Erythroblast (primary cell): Measurements from ENCODE around the gene CDX1.

ENCODE experiments used
- GATA1 ChIP-seq: IDR thresholded peaks from 2 replicates; pipeline ENCODE4 v1.6.1; 2011; ENCODE audit warnings: low read depth, mild to moderate bottlenecking, control low read depth, low read length, moderate library complexity
- POLR2A ChIP-seq: IDR thresholded peaks from 2 replicates; pipeline ENCODE4 v1.6.1; 2011; ENCODE audit warnings: mild to moderate bottlenecking, low read length

DNA sequence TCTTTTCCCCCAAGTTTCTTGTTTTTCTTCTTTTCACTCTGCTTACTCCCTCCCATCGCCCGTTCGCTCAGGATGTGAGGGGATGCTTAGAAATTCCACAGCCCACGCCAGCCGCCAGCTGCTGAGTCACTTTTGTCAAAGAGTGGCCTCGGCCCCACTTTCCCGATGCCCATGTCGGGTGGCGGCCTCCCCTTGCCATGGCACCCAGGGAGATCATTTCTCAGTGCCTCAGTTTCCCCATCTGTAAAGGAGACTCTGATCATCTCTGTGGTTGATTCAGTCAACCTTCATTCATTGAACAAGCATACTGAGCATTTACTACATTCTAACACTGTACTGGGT is 10.6 kb upstream of the CDX1 start:
- no peak for TF ChIP-seq POLR2A
- TF ChIP-seq GATA1, result no peak
